Measurements from ENCODE around the gene PRR5L.

PRR5L gene

DNA sequence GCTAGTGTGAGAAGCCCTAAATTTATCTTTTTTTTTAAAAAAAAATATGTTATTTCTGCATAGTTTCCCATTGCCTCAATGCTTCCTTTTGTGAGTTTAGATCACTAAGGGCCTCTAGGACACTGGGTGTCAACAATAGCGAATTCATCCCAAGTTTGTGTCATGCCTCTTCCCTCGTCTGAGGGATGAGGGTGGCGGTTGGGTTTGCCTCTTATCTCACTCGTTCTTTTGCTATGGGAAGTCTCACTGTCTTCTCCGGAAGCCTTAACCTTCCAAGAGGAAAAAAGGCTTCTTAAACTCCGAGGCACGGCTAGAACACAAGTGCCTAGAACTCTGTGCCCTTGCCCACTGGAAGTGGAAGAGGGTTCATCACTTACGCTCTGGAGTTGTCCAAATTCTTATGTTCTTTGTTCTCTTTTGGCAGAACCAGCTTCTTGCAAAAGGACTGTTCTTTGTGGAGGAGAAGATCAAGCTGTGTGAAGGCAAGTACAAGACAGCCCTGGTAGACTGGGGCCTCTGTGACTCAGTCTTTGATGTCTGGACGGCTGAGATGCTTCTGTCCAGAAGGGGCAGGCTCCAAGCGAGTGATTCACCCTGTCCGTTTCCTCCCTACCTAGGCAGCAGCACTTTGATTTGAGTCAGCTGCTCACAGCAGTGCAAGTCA is 135.5 kb downstream of the PRR5L start:
- peak; percentile 94 for DNase-seq (ENCODE audit: low spot score)
- FAIRE-seq = peak; percentile 84

DNA sequence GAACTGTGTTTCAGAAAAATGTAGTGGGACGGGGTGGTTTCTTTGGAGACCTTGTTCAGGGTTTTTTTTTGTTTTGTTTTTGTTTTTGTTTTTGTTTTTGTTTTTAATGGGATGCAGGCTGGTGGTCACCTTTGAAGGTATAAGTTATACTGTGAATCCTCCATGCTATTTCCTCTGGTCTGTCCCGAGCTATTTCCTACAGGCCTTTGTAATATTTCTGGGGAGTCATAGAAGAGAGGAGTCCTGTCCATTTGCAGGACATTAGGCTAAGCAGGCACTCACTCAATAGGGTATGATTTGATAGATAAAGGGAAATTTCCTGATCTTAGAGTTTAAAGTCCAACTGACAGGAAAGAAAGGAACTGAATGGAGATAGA is 136.0 kb downstream of the PRR5L start:
- FAIRE-seq (no peak), DNase-seq (ENCODE audit: low spot score) (no peak)

DNA sequence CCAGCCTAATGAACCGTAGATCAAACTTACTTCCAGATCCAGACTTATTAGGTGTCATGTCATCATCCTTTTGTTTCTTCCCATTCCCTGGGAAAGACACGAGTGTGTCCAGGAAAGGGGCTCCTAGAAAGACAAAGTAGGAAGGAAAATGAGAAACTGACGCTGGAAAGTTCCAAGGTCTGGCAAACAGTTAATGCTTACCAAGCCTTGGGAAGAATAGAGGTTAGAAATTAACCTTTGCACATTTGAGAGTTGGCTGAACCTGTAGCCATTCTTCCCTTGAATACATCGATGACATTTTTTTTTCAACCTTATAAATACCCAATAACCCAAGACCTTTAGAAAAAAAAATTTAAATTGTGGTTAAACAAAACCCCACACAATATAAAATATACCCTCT is 136.7 kb downstream of the PRR5L start:
- FAIRE-seq (no peak), DNase-seq (ENCODE audit: low spot score) (no peak)

DNA sequence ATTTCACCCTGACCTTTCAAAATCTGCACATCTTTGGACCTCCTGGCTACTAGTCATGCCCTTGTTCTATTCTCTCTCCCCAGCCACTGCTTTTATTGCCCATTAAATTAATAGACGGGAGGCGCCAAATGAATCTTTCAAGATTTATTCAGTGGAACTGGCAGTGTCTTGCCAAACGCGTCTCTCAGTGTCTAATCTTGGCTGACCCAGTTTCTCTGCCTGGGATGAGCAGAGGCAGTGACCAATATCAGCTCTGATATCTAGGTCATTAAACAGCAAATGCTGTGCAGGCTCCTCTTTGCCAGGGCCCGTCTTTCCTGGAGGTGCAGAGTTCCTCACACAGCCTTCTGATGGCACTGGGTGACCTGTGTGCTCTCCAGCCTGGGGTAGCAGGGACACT is 140.0 kb downstream of the PRR5L start:
- no peak for DNase-seq (ENCODE audit: low spot score)
- no peak for FAIRE-seq

DNA sequence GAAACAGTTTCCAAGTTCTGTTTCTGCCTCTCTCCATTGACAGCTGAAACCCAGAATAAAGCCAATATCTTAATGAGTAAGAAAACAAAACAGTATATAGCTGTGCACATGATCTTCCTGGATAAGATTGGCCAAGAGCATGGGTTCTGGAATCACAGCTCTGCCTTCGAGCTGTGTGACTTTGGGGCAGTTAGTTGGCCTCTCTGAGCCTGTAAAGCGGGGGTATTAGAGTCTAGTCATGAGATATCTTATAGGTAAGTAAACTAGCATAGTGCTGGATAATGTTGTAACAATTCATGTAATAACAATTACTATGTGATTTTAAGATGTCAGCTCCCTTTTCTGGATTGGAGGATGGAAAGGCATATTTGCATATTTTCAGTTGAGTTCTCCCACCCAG is 140.5 kb downstream of the PRR5L start:
- FAIRE-seq = no peak

DNA sequence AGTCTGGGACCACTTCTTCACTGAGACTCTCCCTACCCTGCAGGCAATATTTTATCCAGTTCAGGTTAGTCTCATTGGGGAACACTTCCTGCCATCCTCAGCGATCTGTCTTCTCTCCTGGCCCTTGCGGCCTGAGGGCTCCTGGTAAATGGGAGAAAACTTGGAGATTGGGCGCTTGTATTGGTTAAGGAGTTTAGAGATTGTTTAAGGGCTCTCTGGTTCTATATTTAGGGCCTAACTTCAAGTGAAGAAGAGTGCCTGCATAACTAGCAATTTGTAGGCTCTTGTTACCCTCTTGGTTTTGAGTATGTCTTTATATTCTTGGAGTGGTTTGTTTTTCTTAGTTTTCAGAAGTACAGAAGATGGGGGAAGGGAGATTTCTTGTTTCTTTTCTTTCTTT is 141.3 kb downstream of the PRR5L start:
- no peak for FAIRE-seq
- no peak for DNase-seq (ENCODE audit: low spot score)

More for the DNA sequence above, 140.5 kb downstream of the PRR5L start:
- DNase-seq (ENCODE audit: low spot score) = no peak

DNA sequence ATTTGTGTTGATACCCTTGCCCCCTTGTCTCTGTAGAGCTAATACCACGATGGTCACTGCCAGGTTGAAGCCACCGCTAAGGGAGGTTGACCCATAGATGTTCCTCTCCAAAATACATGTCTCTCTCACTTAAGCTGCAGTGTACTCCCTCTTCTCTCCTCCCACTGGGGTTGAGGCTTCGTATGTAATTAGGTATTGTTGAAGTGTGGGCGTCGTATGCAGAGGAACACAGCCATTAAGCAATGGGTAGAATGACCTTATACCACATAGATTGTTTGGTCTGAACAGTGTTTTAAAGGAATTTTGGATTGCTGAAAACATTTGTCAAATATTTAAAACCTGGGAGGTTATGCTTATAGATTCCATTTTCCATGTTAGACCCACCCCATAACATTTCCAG is 142.0 kb downstream of the PRR5L start:
- no peak for FAIRE-seq
- no peak for DNase-seq (ENCODE audit: low spot score)

DNA sequence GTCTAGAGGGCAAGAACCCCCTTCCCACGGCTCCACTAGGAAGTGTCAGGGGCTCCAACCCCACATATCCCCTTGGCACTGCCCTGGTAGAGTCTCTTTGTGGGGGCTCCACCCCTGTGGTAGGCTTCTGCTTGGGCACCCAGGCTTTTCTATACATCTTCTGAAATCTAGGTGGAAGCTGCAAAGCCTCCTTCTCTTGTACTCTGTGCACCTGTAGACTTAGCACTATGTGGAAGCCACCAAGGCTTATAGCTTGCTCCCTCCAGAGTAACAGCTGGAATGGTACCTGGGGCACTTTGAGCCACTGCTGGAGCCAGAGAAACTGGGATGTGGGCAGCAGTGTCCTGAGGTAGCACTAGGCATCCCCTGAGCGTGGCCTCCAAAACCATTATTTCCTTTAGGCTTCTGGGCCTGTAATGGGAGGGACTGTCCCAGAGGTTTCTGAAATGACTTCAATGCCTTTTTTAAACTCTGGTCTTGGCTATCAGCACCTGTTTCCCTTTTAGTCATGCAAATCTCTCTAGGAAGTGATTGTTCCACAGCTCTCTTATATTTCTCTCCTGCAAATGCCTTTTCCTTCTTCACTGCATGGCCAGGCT is 145.6 kb downstream of the PRR5L start:
- FAIRE-seq (no peak), DNase-seq (ENCODE audit: low spot score) (no peak)

DNA sequence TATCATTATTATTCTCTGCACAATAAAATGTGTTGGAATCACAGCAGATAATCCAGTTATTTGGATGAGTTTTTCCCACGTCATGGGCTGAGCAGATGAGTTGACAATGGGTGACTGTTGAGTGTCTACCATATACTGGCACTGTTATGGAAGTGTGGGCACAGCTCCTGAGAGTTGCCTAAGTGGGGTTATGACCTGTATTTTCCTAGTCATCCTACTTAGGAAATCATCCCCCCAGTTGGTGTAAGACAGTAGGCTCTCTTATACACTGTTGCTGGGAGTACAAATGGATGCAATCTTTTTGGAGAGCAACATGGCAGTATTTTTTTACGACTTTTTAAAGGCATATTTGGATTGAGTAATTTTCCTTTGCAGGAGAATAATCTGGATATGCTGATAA is 147.6 kb downstream of the PRR5L start:
- FAIRE-seq (no peak), DNase-seq (ENCODE audit: low spot score) (no peak)

DNA sequence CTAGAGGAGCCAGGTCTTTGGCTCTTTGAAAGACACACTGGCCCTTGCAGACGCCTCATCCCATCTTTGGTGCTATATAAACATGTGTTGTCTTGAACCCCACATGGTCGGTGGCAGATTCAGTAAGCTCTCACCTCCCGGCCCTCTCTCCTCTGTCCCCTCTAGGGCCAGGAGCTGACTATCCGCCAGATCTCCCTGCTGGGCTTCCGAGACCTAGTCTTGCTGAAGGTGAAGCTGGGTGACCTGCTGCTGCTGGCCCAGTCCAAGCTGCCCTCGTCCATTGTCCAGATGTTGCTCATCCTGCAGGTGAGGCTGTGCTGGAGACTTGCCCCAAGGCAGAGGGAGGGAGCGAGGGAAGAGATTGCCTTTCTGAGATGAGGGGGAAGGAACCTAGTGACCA is 150.0 kb downstream of the PRR5L start:
- no peak for FAIRE-seq
- no peak for DNase-seq (ENCODE audit: low spot score)

DNA sequence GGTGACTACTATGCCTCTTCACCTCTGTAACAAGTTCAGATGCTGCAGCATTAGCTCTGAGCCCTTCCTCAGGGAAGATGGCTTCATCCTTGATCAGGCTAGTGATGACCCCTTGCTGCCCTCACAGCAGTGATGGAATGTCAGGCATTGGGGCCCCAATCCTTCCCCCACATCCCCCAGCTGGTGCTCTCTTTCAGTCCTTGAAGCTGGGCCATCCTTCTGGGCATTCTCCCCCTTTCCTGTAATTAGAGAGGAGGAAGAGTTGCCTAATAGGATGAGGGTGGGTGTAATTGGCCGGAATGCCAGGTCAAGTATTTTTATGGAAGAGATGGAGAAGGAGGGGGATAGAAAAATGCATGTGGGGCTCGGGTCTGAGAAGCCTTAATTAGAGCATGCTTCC is 151.4 kb downstream of the PRR5L start:
- DNase-seq (ENCODE audit: low spot score) = no peak
- no peak for FAIRE-seq

DNA sequence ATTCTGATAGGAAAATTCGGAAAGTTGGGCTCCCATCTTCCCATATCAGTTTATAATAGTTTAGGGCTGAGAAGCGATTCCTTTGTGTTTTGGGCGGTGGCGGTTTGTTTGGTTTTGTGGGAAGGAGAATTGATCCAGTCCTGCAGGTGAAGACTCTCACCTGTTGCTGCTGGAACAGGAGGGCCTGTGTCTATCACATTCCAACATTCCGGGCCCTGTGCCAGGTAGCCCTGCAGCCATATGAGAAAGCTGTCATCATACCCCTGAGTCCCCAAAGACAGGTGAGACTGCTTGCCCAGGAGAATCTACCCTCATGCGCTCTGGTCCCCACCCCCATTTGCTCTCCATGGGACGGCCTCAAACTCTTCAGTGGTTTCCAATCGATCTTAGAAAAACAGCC is 151.9 kb downstream of the PRR5L start:
- no peak for FAIRE-seq
- DNase-seq (ENCODE audit: low spot score) = no peak

DNA sequence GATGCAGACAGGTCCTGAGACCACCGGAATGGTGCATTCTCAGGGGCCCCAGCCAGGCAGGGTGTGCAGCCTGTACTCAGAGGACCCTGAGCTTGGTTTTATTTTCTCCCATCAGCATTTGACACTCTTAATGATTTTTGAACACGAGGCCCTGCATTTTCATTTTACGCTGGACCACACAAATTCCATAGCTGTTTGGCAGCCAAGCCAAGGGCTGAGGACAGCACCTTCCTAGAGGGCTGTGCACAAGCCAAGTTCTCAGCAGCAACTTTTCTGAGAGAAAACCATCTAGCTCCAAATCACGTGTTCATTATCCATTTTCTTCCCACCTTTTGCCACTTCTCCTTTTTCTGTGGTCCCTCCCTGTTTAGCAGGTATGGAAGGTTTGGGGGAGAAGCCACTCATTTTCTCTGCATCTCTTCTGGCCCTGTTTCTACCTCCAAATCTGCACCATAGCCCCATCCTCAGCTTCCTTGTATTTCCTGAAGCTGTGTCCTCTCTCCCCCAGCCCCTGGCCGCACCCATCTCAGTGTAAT is 153.5 kb downstream of the PRR5L start:
- DNase-seq (ENCODE audit: low spot score) (no peak), FAIRE-seq (no peak)

DNA sequence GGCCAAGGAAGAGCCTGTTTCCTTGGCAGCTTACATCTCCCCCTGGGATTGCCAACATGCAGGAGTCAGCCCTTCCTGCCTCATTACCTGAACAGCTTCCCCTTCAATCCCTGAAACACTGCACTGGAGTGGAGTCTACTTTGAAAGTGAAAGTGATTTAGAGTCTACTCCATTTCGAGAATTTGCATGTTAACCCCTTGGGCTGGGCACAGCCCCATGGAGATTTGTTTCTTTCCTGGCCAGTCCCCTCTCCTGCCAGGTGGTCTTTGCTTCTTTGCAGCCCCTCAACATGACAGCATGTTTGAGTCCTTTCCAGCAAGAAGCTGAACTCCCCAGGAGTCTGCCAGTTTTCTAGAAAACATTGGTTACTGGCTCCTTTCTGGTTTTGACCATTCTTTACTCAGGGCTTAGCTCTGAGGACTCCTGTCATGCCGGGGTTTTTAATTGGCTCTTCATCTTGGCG is 154.1 kb downstream of the PRR5L start:
- DNase-seq (ENCODE audit: low spot score) (no peak), FAIRE-seq (no peak)

DNA sequence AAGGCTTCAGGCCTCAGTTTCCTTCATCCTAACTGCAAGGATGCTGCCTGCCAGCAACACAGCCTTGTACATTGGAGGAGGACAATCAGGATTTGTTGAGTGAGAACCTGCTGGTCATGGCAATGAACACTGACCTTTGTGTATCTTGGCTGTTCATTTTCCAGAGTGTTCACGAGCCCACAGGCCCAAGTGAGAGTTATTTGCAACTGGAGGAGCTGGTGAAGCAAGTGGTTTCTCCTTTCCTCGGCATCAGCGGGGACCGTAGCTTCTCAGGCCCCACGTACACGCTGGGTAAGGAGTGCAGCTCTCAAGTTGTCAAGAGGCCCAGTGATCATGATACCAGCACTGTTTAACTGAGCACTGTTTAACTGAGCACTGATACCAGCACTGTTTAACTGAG is 155.0 kb downstream of the PRR5L start:
- DNase-seq (ENCODE audit: low spot score) = no peak
- FAIRE-seq = no peak

DNA sequence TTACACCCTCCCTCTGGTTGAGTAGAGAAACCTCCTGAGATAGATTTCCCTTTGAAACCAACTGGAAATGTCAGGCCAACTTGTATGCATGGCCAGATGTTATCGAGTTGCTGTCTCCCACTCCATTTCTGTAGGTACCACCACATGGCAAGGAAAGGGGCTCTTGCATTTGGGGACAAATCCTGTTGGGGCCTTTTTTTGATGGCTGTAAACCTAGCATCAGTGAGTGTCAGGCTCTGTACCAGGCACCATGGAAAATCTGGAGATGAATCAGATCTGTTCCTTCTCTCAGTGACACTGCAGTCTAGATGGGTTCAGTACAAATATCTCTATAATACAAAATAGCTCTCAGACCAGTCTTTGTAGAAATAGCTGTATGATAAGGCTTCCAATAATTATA is 155.6 kb downstream of the PRR5L start:
- FAIRE-seq = no peak
- no peak for DNase-seq (ENCODE audit: low spot score)

DNA sequence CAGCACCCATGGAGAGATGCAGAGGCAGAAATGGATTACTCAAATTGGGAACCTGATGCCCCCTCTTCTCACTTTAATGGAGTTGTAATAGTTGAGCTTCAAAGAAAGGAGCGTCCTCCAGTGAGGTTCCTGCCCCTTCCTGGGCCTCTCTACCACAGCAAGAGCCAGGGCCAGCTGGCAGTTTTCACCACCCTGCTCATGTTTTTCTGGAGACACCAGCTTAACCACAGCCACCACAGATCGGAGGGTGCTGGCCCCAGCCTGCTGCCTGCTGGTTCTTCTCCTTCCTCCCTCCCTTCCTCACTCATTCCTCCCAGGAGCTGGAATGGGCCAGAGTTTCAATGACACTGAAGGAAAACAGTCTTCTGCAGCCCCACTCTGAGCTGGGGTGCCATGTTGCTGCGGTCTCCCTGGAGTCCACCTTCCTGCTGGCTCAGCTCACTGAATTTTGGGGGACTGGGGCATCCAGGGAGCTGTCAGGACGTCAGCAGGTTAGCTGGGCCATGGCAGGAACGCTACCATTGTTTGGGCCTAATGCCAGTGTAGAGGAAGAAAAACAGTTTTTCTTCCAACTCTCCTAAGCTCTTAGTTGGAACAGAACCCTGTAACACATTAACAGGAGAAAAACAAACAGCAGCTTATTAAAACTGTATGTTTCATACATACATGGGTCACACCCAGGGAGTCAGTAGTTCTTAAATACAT is 156.3 kb downstream of the PRR5L start:
- no peak for DNase-seq (ENCODE audit: low spot score)

DNA sequence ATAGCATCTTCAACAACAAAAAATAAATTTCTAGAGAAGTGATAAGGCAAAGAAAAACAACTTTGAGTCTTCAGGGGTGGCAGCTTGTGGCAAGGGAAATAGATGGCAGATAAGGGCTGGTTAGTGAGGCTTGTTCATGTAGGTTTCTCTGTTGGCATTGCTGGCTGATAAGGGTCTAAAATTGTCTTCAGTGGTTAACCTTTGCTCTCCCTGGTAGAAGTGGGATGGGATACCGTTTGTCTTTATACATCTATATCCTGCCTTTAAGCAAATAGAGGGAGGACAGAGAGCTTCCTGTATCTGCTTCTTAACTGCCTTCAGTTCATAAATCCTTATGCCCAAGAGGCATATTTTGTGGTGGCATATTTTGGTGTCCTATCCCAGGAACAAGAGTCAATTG is 156.9 kb downstream of the PRR5L start:
- FAIRE-seq (no peak), DNase-seq (ENCODE audit: low spot score) (no peak)

More for the DNA sequence above, 156.3 kb downstream of the PRR5L start:
- FAIRE-seq = no peak

DNA sequence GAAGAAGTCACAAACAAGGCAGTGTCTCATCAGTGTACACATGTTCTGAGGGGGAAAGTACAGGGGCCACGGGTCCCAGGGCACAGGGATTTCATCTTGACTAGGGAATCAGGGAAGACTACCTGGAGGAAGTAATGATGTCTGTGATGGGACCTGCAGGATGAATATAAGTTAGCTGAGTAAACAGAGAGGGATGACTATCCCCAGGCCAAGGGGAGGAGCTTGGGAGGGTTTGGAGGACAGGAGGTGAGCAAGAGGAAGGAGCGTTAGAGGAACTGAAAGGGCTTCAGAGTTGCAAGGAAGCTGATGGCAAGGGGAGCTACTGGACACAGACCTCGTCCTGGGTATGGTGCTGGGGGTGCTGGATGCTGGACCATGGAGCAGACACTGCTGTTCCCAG is 157.6 kb downstream of the PRR5L start:
- no peak for FAIRE-seq
- DNase-seq (ENCODE audit: low spot score) = no peak

DNA sequence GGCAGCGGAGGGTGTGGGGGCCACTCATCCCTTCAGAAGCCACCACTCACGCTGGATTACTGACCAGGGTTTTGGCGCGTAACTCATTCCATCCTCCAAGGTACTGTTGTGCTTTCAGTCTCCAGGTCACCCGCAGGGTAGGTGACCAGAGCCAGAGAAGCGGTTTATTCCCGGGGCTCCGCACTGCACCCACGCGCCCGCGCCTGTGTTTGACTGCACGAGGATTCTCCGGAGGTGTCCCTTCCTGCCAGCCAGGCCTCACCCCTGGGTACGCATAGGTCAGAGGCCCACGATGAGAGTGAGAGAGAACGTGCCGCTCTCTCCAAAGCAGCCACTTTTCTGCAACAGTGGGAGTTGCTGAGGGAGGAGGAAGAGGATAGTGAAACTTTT is 158.5 kb downstream of the PRR5L start:
- no peak for FAIRE-seq
- no peak for DNase-seq (ENCODE audit: low spot score)

DNA sequence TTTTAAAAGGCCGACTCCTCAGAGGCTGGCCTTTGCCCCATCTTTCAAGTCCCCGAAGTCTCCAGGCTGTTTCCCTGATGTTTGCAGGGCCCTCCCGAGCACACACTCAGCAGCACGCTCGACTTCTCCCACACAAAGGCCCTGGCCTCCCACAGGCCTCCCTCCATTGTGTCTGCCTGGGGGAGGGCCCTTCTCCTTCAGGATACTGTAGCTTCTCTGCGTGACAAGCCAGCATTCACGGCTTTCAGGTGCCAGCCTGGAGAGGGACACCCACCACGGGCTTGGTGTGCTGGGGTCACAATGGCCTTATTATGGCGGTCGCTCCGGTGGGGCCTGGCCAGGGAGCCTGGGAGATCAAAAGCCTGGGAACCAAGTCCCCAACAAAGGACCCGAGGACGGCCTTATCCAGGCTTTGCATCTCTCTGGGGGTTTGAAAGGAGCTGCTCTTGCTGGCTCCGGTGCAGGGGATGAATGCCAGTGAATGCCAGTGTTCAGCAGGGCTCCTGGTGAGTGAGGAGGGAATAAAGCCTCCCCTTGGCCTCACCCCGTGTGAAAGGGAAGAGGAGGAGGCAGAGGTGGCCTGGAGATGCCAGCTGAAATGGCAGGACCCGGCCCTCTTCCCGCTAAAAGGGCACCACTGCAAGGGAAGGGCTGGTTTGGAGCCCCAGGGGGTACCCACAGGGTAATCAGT is 159.0 kb downstream of the PRR5L start:
- FAIRE-seq (no peak), DNase-seq (ENCODE audit: low spot score) (peak; percentile 47)

DNA sequence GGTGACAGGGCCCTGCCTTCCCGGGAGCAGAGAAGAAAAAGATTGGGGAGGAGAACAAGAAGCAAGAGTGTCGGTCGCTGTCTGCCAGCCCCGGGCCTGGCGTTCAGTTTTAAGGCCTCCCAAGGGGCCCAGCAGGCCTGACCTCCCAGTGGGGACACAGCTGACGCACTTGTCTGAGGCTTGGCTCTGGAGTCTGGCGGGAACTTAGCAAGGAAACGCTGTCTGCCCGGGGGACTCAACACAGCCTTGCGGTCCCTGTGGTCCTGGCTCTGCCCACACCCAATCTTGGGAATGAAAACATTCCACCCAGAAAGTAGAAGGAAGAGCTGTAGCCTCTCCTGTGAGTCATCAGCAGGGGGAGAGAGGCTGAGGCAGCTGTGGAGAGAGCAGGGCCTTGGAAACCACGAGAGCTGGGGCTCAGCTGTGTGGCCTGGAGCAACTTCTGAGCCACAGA is 159.6 kb downstream of the PRR5L start:
- FAIRE-seq = peak; percentile 55
- DNase-seq (ENCODE audit: low spot score) = peak; percentile 94
